ENCODE results near the gene PITX3.

DNA sequence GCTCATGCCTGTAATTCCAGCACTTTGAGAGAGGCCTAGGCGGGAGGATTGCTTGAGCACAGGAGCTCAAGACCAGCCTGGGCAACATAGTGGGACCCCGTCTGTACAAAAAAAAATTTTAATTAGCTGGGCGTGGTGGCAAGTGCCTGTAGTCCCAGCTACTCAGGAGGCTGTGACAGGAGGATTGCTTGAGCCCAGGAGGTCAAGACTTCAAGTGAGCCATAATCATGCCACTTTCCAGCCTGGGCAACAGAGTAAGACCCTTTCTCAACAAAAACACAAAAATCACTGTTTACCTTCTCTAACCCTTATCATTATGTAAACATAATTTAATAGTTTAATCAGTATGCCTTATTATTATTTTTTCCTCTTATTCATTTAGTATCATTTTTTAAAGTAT lies 48.5 kb upstream of the PITX3 start:
- TF ChIP-seq, protein P1, sequence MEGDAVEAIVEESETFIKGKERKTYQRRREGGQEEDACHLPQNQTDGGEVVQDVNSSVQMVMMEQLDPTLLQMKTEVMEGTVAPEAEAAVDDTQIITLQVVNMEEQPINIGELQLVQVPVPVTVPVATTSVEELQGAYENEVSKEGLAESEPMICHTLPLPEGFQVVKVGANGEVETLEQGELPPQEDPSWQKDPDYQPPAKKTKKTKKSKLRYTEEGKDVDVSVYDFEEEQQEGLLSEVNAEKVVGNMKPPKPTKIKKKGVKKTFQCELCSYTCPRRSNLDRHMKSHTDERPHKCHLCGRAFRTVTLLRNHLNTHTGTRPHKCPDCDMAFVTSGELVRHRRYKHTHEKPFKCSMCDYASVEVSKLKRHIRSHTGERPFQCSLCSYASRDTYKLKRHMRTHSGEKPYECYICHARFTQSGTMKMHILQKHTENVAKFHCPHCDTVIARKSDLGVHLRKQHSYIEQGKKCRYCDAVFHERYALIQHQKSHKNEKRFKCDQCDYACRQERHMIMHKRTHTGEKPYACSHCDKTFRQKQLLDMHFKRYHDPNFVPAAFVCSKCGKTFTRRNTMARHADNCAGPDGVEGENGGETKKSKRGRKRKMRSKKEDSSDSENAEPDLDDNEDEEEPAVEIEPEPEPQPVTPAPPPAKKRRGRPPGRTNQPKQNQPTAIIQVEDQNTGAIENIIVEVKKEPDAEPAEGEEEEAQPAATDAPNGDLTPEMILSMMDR (IDR thresholded peaks at IDR 0.05) = no peak
- no peak for TF ChIP-seq EP300 (IDR thresholded peaks at IDR 0.05)
- no peak for TF ChIP-seq POLR2AphosphoS5 (IDR thresholded peaks at IDR 0.05)
- TF ChIP-seq POLR2A (IDR thresholded peaks at IDR 0.05) = no peak

Data from upper lobe of left lung (tissue), 4 donors.